ENCODE results near the gene ENTREP3. TPM values are rescaled to one million over a fixed set of nuclear protein-coding genes. Genes with fewer than 3 reads are reported as not detected.

ENTREP3 gene
- total and polyA plus RNA-seq, 8 donors: 6.7 to 14.4 (median 8.7) TPM

DNA sequence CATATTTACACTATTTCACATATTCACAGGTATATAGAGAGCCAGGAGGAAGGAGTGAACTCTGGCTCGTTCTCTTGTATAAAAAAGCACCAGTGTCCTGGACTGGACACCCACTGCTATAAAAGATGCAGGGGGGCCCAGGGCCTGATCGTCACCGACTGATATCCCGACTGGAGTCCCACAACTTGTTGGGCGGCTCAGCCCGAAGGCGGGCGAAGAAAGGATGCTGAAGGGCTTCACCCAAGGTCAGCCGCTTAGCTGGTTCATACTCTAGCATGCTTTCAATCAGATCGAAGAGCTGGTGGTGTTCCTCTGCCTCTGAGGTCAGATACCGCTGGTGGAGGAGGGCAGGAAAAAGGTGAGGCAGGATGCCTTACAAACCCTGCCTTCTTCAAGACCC, 7.8 kb upstream of the ENTREP3 start:
- ATAC-seq (no peak), FAIRE-seq (no peak), DNase-seq (no peak)
- intact Hi-C loops (cut with DNase I): no loop called here
- H3K4me1 ChIP-seq: peaks cover 0 to 10% (median 7%) of the 10 kb centered on the region in 3 donors
- H3K36me3 ChIP-seq: peaks cover 0 to 38% (median 35%) of the 10 kb centered on the region in 3 donors
- peak overlapping the region in 1 of 4 donors; percentile 52 for H3K27ac ChIP-seq
- 77 to 85% methylated on average over 11 of the region's 11 CpGs for WGBS, 2 donors
- H3K4me3 ChIP-seq: no peak overlapping the region
- H3K9me3 ChIP-seq: no peaks in the 10 kb centered on the region
- H3K27me3 ChIP-seq: no peaks in the 10 kb centered on the region
- TF ChIP-seq, protein P1, sequence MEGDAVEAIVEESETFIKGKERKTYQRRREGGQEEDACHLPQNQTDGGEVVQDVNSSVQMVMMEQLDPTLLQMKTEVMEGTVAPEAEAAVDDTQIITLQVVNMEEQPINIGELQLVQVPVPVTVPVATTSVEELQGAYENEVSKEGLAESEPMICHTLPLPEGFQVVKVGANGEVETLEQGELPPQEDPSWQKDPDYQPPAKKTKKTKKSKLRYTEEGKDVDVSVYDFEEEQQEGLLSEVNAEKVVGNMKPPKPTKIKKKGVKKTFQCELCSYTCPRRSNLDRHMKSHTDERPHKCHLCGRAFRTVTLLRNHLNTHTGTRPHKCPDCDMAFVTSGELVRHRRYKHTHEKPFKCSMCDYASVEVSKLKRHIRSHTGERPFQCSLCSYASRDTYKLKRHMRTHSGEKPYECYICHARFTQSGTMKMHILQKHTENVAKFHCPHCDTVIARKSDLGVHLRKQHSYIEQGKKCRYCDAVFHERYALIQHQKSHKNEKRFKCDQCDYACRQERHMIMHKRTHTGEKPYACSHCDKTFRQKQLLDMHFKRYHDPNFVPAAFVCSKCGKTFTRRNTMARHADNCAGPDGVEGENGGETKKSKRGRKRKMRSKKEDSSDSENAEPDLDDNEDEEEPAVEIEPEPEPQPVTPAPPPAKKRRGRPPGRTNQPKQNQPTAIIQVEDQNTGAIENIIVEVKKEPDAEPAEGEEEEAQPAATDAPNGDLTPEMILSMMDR (IDR thresholded peaks at IDR 0.05): no peak

DNA sequence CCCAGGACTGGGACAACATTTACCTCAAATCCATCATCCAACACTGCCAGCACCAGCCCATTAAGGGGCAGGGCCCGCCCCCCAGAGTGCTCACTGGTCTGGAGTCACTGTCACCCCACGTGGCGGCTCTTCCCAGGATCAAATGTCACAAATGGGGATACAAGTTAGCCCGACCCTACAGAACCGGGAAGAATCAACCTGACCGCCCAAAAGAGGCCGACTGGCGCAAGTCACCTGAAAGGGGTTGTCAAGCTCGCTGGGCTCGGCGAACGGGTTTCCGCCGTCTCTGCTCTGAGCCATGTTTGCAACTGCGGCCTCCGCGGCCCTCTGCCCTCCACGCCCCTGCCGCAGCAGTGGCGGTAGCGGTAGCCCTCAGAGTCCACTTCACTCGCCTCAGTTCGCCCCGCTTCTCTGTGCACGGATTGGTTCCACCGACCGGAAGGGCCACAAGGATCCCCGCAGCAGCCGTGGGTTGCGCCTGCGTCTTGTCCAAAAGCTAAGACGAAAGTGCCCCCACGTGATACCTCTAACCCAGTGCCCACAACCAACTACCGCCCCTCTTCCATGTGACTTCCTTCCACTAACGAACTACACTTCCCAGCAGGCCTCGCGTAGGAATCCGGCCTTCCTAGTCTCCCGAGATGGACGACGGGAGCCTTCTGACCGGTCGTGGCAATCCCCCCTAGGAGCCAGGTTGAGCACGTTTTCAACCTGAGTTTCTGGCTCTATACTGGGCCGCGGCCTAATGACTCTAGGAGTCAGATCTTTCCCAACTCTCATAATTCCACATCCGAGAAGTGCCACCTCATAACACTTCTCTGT, 6.8 kb upstream of the ENTREP3 start, which contains the start of gene SCAMP3:
Gene SCAMP3 (minus strand): TSS at position 509 of the 822 bp plus-strand sequence. CDS start 209 bp downstream, at position 300.
- FAIRE-seq: peak; percentile 20
- no peaks in the 10 kb centered on the region for H3K27me3 ChIP-seq
- peaks cover 0 to 10% (median 7%) of the 10 kb centered on the region in 3 donors for H3K4me1 ChIP-seq
- ATAC-seq: peak; percentile 98 to 99 (median 98)
- TF ChIP-seq, protein P1 (IDR thresholded peaks at IDR 0.05): no peak
- peak within 1 kb of the TSS; percentile 32 to 71 (median 62) for H3K27ac ChIP-seq
- intact Hi-C loops (cut with DNase I): no loop called here
- 0% methylated on average over 47 of the region's 47 CpGs for WGBS, 2 donors
- peak; percentile 89 to 96 (median 94) for DNase-seq
- peaks cover 0 to 28% (median 25%) of the 10 kb centered on the region in 3 donors for H3K36me3 ChIP-seq
- peak within 1 kb of the TSS; percentile 63 to 98 (median 78) for H3K4me3 ChIP-seq
- H3K9me3 ChIP-seq: no peaks in the 10 kb centered on the region

DNA sequence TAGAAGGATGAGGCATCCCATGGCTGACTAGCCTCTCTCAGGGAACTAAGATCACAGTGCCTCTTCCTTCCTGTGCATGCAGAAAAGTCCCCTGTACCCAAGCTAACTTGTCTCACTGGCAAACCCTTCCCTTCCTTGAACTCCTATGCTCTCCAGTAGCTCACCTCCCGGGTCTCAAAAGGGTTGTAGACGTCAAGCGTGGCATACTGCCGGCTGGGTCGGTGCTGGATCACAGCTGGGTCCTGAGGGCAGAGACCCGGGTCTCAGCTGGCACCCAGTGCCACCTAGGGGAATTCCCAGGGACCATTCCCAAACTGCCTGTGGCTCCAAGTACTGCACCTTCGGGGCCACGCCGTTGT, 6.2 kb upstream of the ENTREP3 start:
- no peaks in the 10 kb centered on the region for H3K27me3 ChIP-seq
- ATAC-seq: peak; percentile 7 to 30 (median 10)
- WGBS, 2 donors: 0 to 1% methylated on average over 9 of the region's 9 CpGs
- TF ChIP-seq, protein P1 (IDR thresholded peaks at IDR 0.05): no peak
- intact Hi-C loops (cut with DNase I): no loop called here
- H3K36me3 ChIP-seq: peaks cover 0 to 22% (median 19%) of the 10 kb centered on the region in 3 donors
- no peaks in the 10 kb centered on the region for H3K9me3 ChIP-seq
- DNase-seq: peak in 3 of 6 donors; percentile 38 to 79 (median 56)
- H3K27ac ChIP-seq: peak overlapping the region in 3 of 4 donors; percentile 32 to 71 (median 57)
- H3K4me1 ChIP-seq: peaks cover 0 to 10% (median 7%) of the 10 kb centered on the region in 3 donors
- peak overlapping the region; percentile 63 to 98 (median 78) for H3K4me3 ChIP-seq
- no peak for FAIRE-seq

DNA sequence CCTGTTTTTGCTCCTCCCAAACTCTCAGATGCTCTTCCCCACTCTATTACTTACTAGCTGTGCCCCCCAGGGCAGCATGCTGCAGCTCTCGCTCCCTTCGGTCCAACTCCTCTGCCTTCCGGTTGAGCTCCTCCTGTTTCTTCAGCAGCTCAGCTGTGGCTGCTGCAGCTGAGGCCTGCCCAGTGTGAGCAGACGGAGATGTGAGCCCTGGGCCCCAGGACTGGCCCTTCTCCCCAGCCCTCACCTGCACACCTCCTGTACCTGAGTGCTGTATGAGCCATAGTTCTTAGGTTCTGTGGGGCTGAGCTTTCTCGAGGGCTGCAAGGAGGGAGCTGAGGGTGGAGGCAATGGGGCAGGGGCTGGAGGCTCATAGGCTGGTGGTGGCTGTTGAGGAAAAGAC, 5.0 kb upstream of the ENTREP3 start:
- intact Hi-C loops (cut with DNase I): no loop called here
- H3K27me3 ChIP-seq: no peaks in the 10 kb centered on the region
- peaks cover 0 to 12% (median 10%) of the 10 kb centered on the region in 3 donors for H3K36me3 ChIP-seq
- no peak for DNase-seq
- no peak for ATAC-seq
- H3K9me3 ChIP-seq: no peaks in the 10 kb centered on the region
- 88 to 90% methylated on average over 5 of the region's 5 CpGs for WGBS, 2 donors
- TF ChIP-seq, protein P1 (IDR thresholded peaks at IDR 0.05): no peak
- peaks cover 0 to 14% (median 7%) of the 10 kb centered on the region in 3 donors for H3K4me1 ChIP-seq
- H3K27ac ChIP-seq: no peak overlapping the region
- H3K4me3 ChIP-seq: no peak overlapping the region
- no peak for FAIRE-seq

Data from pancreas (tissue), 10 donors.